ENCODE results near the gene GPR17. TPM values are rescaled to one million over a fixed set of nuclear protein-coding genes. Genes with fewer than 3 reads are reported as not detected.
A peak's percentile ranks its signal among the peaks of the same experiment; 100 is the strongest.

The GPR17 gene
- total and polyA plus RNA-seq, 8 donors, result 0.35 to 1.9 TPM; not detected in 6

GRCh38 chr2:127700527-127701192 is 54.7 kb downstream of the GPR17 start:
- Histone ChIP-seq H3K4me3 (peak overlapping the region; percentile 37 to 78 (median 72)), H3K4me1 (peaks cover 3 to 19% (median 8%) of the 10 kb centered on the region in 3 donors), H3K27ac (peak overlapping the region; percentile 91 to 99 (median 94)), H3K27me3 (no peaks in the 10 kb centered on the region), H3K36me3 (no peaks in the 10 kb centered on the region), H3K9me3 (no peaks in the 10 kb centered on the region)
- TF ChIP-seq CTCF (IDR thresholded peaks at IDR 0.05), result no peak
- 56 to 57% methylated on average over 17 of the region's 17 CpGs for WGBS, 2 donors
- DNase-seq, result peak in 5 of 6 donors; percentile 32 to 78 (median 46)
- peak; percentile 8 to 27 (median 16) for ATAC-seq
- intact Hi-C loops (cut with DNase I), result no loop called here
- no peak for FAIRE-seq

DNA sequence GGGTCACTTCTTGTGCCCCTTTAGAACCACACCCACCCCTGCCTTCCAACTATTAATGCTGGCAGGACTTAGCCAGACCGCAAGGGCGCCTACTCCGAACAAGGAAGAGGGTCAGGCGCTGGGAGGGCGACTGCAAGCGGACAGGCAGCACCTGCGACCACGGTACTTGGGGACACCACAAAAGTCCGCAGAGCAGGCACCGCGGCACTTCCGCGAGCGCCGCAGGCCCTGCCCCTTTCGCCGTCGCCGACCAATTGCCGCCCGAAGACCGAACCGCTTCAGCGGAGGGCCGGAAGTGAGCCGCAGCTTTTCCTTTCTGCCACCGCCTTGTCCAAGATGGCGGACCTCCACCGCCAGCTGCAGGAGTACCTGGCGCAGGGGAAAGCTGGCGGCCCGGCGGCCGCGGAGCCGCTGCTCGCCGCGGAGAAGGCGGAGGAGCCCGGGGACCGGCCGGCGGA is 55.3 kb downstream of the GPR17 start, which contains the start of gene SFT2D3:
TSS of gene SFT2D3 (plus strand) at position 305 of the 458 bp plus-strand sequence. CDS start at position 337, 32 bp downstream.
- FAIRE-seq, result no peak

DNA sequence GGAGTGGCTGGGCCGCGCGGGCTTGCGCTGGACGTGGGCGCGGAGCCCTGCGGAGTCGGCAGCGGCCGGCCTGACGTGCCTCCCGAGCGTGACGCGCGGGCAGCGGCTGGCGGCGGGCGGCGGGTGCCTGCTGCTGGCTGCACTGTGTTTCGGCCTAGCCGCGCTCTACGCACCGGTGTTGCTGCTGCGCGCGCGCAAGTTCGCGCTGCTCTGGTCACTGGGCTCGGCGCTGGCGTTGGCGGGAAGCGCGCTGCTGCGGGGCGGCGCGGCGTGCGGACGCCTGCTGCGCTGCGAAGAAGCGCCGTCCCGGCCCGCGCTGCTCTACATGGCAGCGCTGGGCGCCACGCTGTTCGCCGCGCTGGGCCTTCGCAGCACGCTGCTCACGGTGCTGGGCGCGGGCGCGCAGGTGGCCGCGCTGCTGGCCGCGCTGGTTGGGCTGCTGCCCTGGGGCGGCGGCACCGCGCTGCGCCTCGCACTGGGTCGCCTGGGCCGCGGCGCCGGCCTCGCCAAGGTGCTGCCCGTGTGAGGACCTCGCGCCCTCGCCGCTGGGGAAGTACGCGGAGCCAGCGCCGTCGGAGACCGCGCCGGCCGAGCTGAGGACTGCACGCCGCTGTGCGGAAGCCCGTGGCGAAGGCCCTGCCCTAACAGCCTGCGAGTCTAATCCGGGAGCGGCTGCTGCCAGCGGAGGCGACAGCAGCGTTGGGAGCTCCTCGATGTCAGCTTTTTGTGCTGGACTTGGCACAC is 55.9 kb downstream of the GPR17 start:
- ATAC-seq (peak; percentile 69 to 78 (median 72)), FAIRE-seq (no peak), DNase-seq (peak; percentile 63 to 89 (median 81))
- peak overlapping the region; percentile 91 to 99 (median 94) for H3K27ac ChIP-seq
- TF ChIP-seq CTCF (IDR thresholded peaks at IDR 0.05), result no peak
- no peaks in the 10 kb centered on the region for H3K27me3 ChIP-seq
- peak overlapping the region; percentile 37 to 78 (median 72) for H3K4me3 ChIP-seq
- H3K9me3 ChIP-seq, result no peaks in the 10 kb centered on the region
- H3K36me3 ChIP-seq, result peaks cover 0 to 5% (median 0%) of the 10 kb centered on the region in 3 donors
- 0% methylated on average over 100 to 108 of the region's 108 CpGs for WGBS, 2 donors
- intact Hi-C loops (cut with DNase I), result no loop called here
- peaks cover 3 to 19% (median 8%) of the 10 kb centered on the region in 3 donors for H3K4me1 ChIP-seq

More for the DNA sequence above, 55.3 kb downstream of the GPR17 start, which contains the start of gene SFT2D3:
- no peak for TF ChIP-seq CTCF (IDR thresholded peaks at IDR 0.05)
- no peaks in the 10 kb centered on the region for H3K9me3 ChIP-seq
- H3K4me1 ChIP-seq, result peaks cover 3 to 19% (median 8%) of the 10 kb centered on the region in 3 donors
- ATAC-seq, result peak; percentile 92 to 96 (median 93)
- 0% methylated on average over 44 of the region's 44 CpGs for WGBS, 2 donors
- peak within 1 kb of the TSS; percentile 91 to 99 (median 94) for H3K27ac ChIP-seq
- peak; percentile 91 to 97 (median 93) for DNase-seq
- intact Hi-C loops (cut with DNase I), result no loop called here
- peak within 1 kb of the TSS; percentile 37 to 78 (median 72) for H3K4me3 ChIP-seq
- peaks cover 0 to 3% (median 0%) of the 10 kb centered on the region in 3 donors for H3K36me3 ChIP-seq
- no peaks in the 10 kb centered on the region for H3K27me3 ChIP-seq

Other genes with a start within 250 kb of the GPR17 start
- under 1 TPM in 3 of 6 donors, not detected in 3; 0.26 to 0.86 (median 0.41) TPM for gene PROC, start 227.7 kb upstream of the GPR17 start, total RNA-seq
- gene PROC, start 227.7 kb upstream of the GPR17 start, polyA plus RNA-seq, result 1 to 10 TPM; 1.7 to 3.2 TPM
- 10 to 100 TPM in 5 of 6 donors, 1 to 10 TPM in 1; 9.7 to 20.3 (median 12.1) TPM for gene IWS1, start 119.7 kb upstream of the GPR17 start, total RNA-seq
- 10 to 100 TPM; 16.0 to 22.3 TPM for gene IWS1, start 119.7 kb upstream of the GPR17 start, polyA plus RNA-seq
- 1 to 10 TPM in 2 of 6 donors, under 1 TPM in 4; 0.12 to 1.4 (median 0.58) TPM for gene MYO7B, start 110.5 kb upstream of the GPR17 start, total RNA-seq
- gene MYO7B, start 110.5 kb upstream of the GPR17 start, polyA plus RNA-seq, result 1 to 10 TPM in 1 of 2 donors, under 1 TPM in 1; 0.80 to 1.5 TPM
- gene LIMS2, start 29.4 kb downstream of the GPR17 start, total RNA-seq, result 1 to 10 TPM; 2.2 to 8.3 (median 4.0) TPM
- gene LIMS2, start 29.4 kb downstream of the GPR17 start, polyA plus RNA-seq, result 100 to 1,000 TPM in 1 of 2 donors, 10 to 100 TPM in 1; 77.9 to 139 TPM
- gene SFT2D3, start 55.3 kb downstream of the GPR17 start, total RNA-seq, result 1 to 10 TPM; 2.7 to 5.7 (median 3.6) TPM
- 1 to 10 TPM; 3.6 to 5.5 TPM for gene SFT2D3, start 55.3 kb downstream of the GPR17 start, polyA plus RNA-seq
- gene WDR33, start 165.0 kb downstream of the GPR17 start, total RNA-seq, result 10 to 100 TPM; 16.0 to 29.6 (median 21.6) TPM
- 10 to 100 TPM in 1 of 2 donors, 1 to 10 TPM in 1; 8.9 to 14.3 TPM for gene WDR33, start 165.0 kb downstream of the GPR17 start, polyA plus RNA-seq
- gene POLR2D, start 212.0 kb downstream of the GPR17 start, total RNA-seq, result 10 to 100 TPM in 4 of 6 donors, 1 to 10 TPM in 2; 8.6 to 15.7 (median 13.1) TPM
- gene POLR2D, start 212.0 kb downstream of the GPR17 start, polyA plus RNA-seq, result 1 to 10 TPM; 6.0 to 6.2 TPM
- gene AMMECR1L, start 239.8 kb downstream of the GPR17 start, total RNA-seq, result 1 to 10 TPM; 5.1 to 8.7 (median 5.6) TPM
- 1 to 10 TPM; 6.3 to 8.9 TPM for gene AMMECR1L, start 239.8 kb downstream of the GPR17 start, polyA plus RNA-seq